CD4-positive, alpha-beta T cell (primary cell): ENCODE measurements around the gene SEC61A1. TPM values are rescaled to one million over a fixed set of nuclear protein-coding genes. Genes with fewer than 3 reads are reported as not detected.

ENCODE experiments used
- ATAC-seq: fragments of 200-7000 bp; cut with Tn5 transposase; one replicate; pipeline ENCODE4 v1.10.0; 2022; ENCODE audit warnings: mild to moderate bottlenecking; ENCODE audit not compliant: poor library complexity
- CTCF ChIA-PET: fragments of 350-600 bp; sonication (Branson Sonifier 250); formaldehyde crosslinking; loops from one replicate; lab custom pipeline; 2021; ENCODE audit warnings: antibody characterized with exemption, inconsistent platforms; lab: Charles Lee
- POLR2A ChIA-PET: fragments of 350-600 bp; sonication (Branson Sonifier 250); formaldehyde crosslinking; loops from one replicate; lab custom pipeline; 2021; ENCODE audit warnings: antibody characterized with exemption, inconsistent platforms; lab: Charles Lee
- DNase-seq, 14 experiments: peaks; one replicate each; pipeline ENCODE4 v3.0.0-alpha.2; 2013 to 2020; ENCODE audit warnings: mixed read lengths in 2 of 14
- H3K27ac ChIP-seq, 2 donors: one replicate each; pipeline versions ENCODE4 v1.5.1 to v1.7.0; 2013; ENCODE audit warnings: low read length in 2 of 2, low read depth in 1 of 2, mild to moderate bottlenecking in 1 of 2
- H3K27me3 ChIP-seq, 2 experiments: 1 replicate in 1 of 2; 2 replicates in 1 of 2; pipeline versions ENCODE4 v1.6.1 to v1.7.0; 2013; ENCODE audit warnings: low read length in 2 of 2, control low read depth in 1 of 2, mild to moderate bottlenecking in 1 of 2, moderate library complexity in 1 of 2; ENCODE audit not compliant: insufficient read depth in 2 of 2, control insufficient read depth in 1 of 2
- H3K36me3 ChIP-seq: one replicate; pipeline ENCODE4 v1.6.1; 2013; ENCODE audit warnings: low read length, control low read depth; ENCODE audit not compliant: insufficient read depth
- H3K4me1 ChIP-seq: one replicate; pipeline ENCODE4 v1.6.1; 2013; ENCODE audit warnings: low read length, control low read depth; ENCODE audit not compliant: insufficient read depth
- H3K4me3 ChIP-seq: one replicate; pipeline ENCODE4 v1.5.1; 2013; ENCODE audit warnings: mild to moderate bottlenecking, low read length, moderate library complexity
- H3K9me3 ChIP-seq, 2 experiments: 1 replicate in 1 of 2; 2 replicates in 1 of 2; pipeline versions ENCODE4 v1.6.1 to v1.7.0; 2013; ENCODE audit warnings: low read length in 2 of 2, mild to moderate bottlenecking in 2 of 2, control low read depth in 1 of 2, moderate library complexity in 1 of 2; ENCODE audit not compliant: control insufficient read depth in 1 of 2, insufficient read depth in 1 of 2
- H3K27ac Mint-ChIP-seq: one replicate; pipeline ENCODE4 v1.8.0; 2020; ENCODE audit warnings: mixed read lengths
- H3K27me3 Mint-ChIP-seq: one replicate; pipeline ENCODE4 v1.8.0; 2021; ENCODE audit warnings: mixed read lengths
- H3K36me3 Mint-ChIP-seq: one replicate; pipeline ENCODE4 v1.8.0; 2021; ENCODE audit warnings: low read depth, mixed read lengths
- H3K4me1 Mint-ChIP-seq: one replicate; pipeline ENCODE4 v1.8.0; 2021; ENCODE audit warnings: low read depth, mixed read lengths
- H3K4me3 Mint-ChIP-seq: one replicate; pipeline ENCODE4 v1.8.0; 2020; ENCODE audit warnings: mild to moderate bottlenecking, mixed read lengths
- H3K9me3 Mint-ChIP-seq: one replicate; pipeline ENCODE4 v1.8.0; 2020; ENCODE audit warnings: mixed read lengths
- CTCF ChIP-seq: fragments of 200-600 bp; IDR thresholded peaks from one replicate; pipeline ENCODE4 v1.8.0; 2022; ENCODE audit warnings: antibody characterized with exemption, mild to moderate bottlenecking
- intact Hi-C, 2 experiments: fragments of 100-400 bp; cut with DNase I in 1 of 2; cut with micrococcal nuclease in 1 of 2; formaldehyde crosslinking; loops; one replicate each; pipeline versions ENCODE4 v1.15.1 to v1.9.0; 2023 to 2025; cut with DNase I, micrococcal nuclease
- total RNA-seq, 174 experiments: library from RNA in 2 of 174; stranded (reverse) in 2 of 174; gene quantifications; one replicate each; pipeline ENCODE4 v1.2.3 and lab custom pipeline; 2021 to 2026

The SEC61A1 gene
- total RNA-seq, 2 experiments from 2014 or later, result 127 to 139 TPM

- Histone ChIP-seq H3K9me3 (no peaks in the 10 kb centered on the region), H3K4me1 (no peaks in the 10 kb centered on the region), H3K36me3 (no peaks in the 10 kb centered on the region), H3K4me3 (no peak overlapping the region), H3K27ac (no peak overlapping the region), H3K27me3 (no peaks in the 10 kb centered on the region)
- Mint-ChIP-seq H3K27ac (no peak overlapping the region), H3K36me3 (no peaks in the 10 kb centered on the region), H3K4me1 (no peaks in the 10 kb centered on the region), H3K27me3 (peaks cover 5% of the 10 kb centered on the region), H3K4me3 (no peak overlapping the region), H3K9me3 (no peaks in the 10 kb centered on the region)
- no peak for ATAC-seq
- TF ChIP-seq CTCF, result no peak
- ChIA-PET POLR2A (no interaction called here), CTCF (no interaction called here)
- DNase-seq, result no peak
- intact Hi-C loops, result no loop called here
Observed at GRCh38 chr3:128016502-128016901, 35.7 kb upstream of the SEC61A1 start.

- no peak for TF ChIP-seq CTCF
- Mint-ChIP-seq H3K9me3 (no peaks in the 10 kb centered on the region), H3K4me3 (no peak overlapping the region), H3K4me1 (no peaks in the 10 kb centered on the region), H3K36me3 (no peaks in the 10 kb centered on the region), H3K27ac (no peak overlapping the region), H3K27me3 (peaks cover 17% of the 10 kb centered on the region)
- H3K4me1 ChIP-seq, result no peaks in the 10 kb centered on the region
- DNase-seq, result no peak
- peaks cover 0 to 3% of the 10 kb centered on the region in 2 experiments for H3K27me3 ChIP-seq
- intact Hi-C loops, result no loop called here
- ChIA-PET CTCF (no interaction called here), POLR2A (no interaction called here)
- H3K36me3 ChIP-seq, result no peaks in the 10 kb centered on the region
- ATAC-seq, result no peak
- no peaks in the 10 kb centered on the region for H3K9me3 ChIP-seq
- no peak overlapping the region for H3K27ac ChIP-seq
- no peak overlapping the region for H3K4me3 ChIP-seq
Observed at GRCh38 chr3:128021768-128022372, 30.4 kb upstream of the SEC61A1 start.

- peaks cover 14% of the 10 kb centered on the region for H3K27me3 Mint-ChIP-seq
- H3K9me3 ChIP-seq, result no peaks in the 10 kb centered on the region
- ChIA-PET CTCF (interaction anchor here (0.7 to 1.6 kb wide), 3 partner anchors 9 to 1954 kb away, joined by 3 to 4 read pairs (median 3); no protein-coding TSS in a partner anchor), POLR2A (no interaction called here)
- peaks cover 6 to 8% of the 10 kb centered on the region in 2 experiments for H3K27me3 ChIP-seq
- no peak for TF ChIP-seq CTCF
- intact Hi-C loops, result no loop called here
- no peak for ATAC-seq
- H3K27ac Mint-ChIP-seq, result no peak overlapping the region
- no peak overlapping the region for H3K27ac ChIP-seq
- DNase-seq, result no peak
- no peaks in the 10 kb centered on the region for H3K9me3 Mint-ChIP-seq
- H3K4me3 Mint-ChIP-seq, result no peak overlapping the region
- H3K36me3 ChIP-seq, result no peaks in the 10 kb centered on the region
- no peaks in the 10 kb centered on the region for H3K4me1 ChIP-seq
- no peaks in the 10 kb centered on the region for H3K36me3 Mint-ChIP-seq
- H3K4me1 Mint-ChIP-seq, result no peaks in the 10 kb centered on the region
- H3K4me3 ChIP-seq, result no peak overlapping the region
Observed at GRCh38 chr3:128033102-128033501, 19.1 kb upstream of the SEC61A1 start.
